SJCRH30 (cell line): ENCODE measurements around the gene FZR1. TPM values are rescaled to one million over a fixed set of nuclear protein-coding genes. Genes with fewer than 3 reads are reported as not detected.
"Not testable (repeated sequence)": the region's sequence is repeated elsewhere in the genome, so short reads cannot be mapped to it uniquely, and the experiment has no call there.

ENCODE experiments used
- DNase-seq, 2 experiments: peaks; one replicate each; pipeline ENCODE4 v3.0.0-alpha.2; 2015 to 2020
- H3K27ac ChIP-seq: fragments of 250-450 bp; sonication (Bioruptor Pico); 2 replicates; pipeline ENCODE4 v1.5.1; 2020; ENCODE audit warnings: mild to moderate bottlenecking, moderate library complexity
- H3K27me3 ChIP-seq: fragments of 250-450 bp; sonication (Bioruptor Pico); 2 replicates; pipeline ENCODE4 v1.5.1; 2020; ENCODE audit warnings: mild to moderate bottlenecking, moderate library complexity
- H3K36me3 ChIP-seq: fragments of 250-450 bp; sonication (Bioruptor Pico); 2 replicates; pipeline ENCODE4 v1.5.1; 2020; ENCODE audit warnings: mild to moderate bottlenecking, moderate library complexity
- H3K4me1 ChIP-seq: fragments of 250-450 bp; sonication (Bioruptor Pico); 2 replicates; pipeline ENCODE4 v1.5.1; 2020; ENCODE audit warnings: mild to moderate bottlenecking, moderate library complexity
- H3K4me3 ChIP-seq: fragments of 250-450 bp; sonication (Bioruptor Pico); 2 replicates; pipeline ENCODE4 v1.5.1; 2020; ENCODE audit warnings: mild to moderate bottlenecking, moderate library complexity
- H3K9me3 ChIP-seq: fragments of 250-450 bp; sonication (Bioruptor Pico); replicated peaks from 2 replicates; pipeline ENCODE4 v1.5.1; 2020; ENCODE audit warnings: mild to moderate bottlenecking, moderate library complexity
- total RNA-seq: library from RNA; depleted of rRNA; stranded (reverse); fragments of >200 nt; shearing (Covaris generic); gene quantifications from 2 replicates; pipeline ENCODE4 v1.2.3, GENCODE V29; 2014

FZR1 gene
- total RNA-seq, 1 experiment from 2014 or later: 31.4 TPM

- H3K4me1 ChIP-seq: peaks cover 3% of the 10 kb centered on the region; the same call in 1 of the 2 replicates
These were observed 51.5 kb downstream of the FZR1 start, which contains the start of gene MFSD12 for GRCh38 chr19:3557461-3558248. TSS of gene MFSD12 (minus strand) at chr19:3557586. CDS start at chr19:3557403, 183 bp downstream.

GRCh38 chr19:3563709-3564524, 57.8 kb downstream of the FZR1 start:
- no peaks in the 10 kb centered on the region for H3K9me3 ChIP-seq
- DNase-seq: no peak
- no peak overlapping the region for H3K4me3 ChIP-seq
- peaks cover 4% of the 10 kb centered on the region; the same call in 1 of the 2 replicates for H3K4me1 ChIP-seq
- H3K36me3 ChIP-seq: no peaks in the 10 kb centered on the region
- H3K27ac ChIP-seq: no peak overlapping the region
- H3K27me3 ChIP-seq: no peaks in the 10 kb centered on the region

More at GRCh38 chr19:3557461-3558248, 51.5 kb downstream of the FZR1 start, which contains the start of gene MFSD12:
- H3K27me3 ChIP-seq: no peaks in the 10 kb centered on the region
- H3K27ac ChIP-seq: peak within 1 kb of the TSS; percentile 67
- peak within 1 kb of the TSS; percentile 67 for H3K4me3 ChIP-seq
- peak; percentile 94 to 95 for DNase-seq
- no peaks in the 10 kb centered on the region for H3K9me3 ChIP-seq
- H3K36me3 ChIP-seq: no peaks in the 10 kb centered on the region

DNA sequence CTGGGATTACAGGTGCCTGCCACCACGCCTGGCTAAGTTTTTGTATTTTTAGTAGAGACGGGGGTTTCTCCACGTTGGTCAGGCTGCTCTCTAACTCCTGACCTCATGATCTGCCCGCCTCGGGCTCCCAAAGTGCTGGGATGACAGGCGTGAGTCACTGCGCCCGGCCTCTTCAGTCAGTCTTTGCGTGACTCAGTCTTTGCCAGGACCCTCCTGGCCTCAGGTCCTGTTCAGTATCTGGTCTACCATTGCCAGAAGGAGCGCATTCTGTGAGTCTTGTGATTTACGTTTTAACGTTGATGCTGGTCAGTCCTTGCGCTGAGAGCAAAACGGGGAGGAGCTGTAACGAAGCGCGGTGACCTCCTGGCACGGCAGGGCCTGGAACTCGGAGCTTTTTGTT, 59.0 kb downstream of the FZR1 start:
- H3K27me3 ChIP-seq: no peaks in the 10 kb centered on the region
- H3K4me3 ChIP-seq: no peak overlapping the region
- no peaks in the 10 kb centered on the region for H3K36me3 ChIP-seq
- H3K4me1 ChIP-seq: peaks cover 7% of the 10 kb centered on the region; the same call in 1 of the 2 replicates
- no peak for DNase-seq
- no peak overlapping the region for H3K27ac ChIP-seq
- no peaks in the 10 kb centered on the region for H3K9me3 ChIP-seq

- H3K27ac ChIP-seq, H3K36me3 ChIP-seq, H3K4me3 ChIP-seq, DNase-seq, H3K27me3 ChIP-seq, H3K9me3 ChIP-seq: not testable (repeated sequence)
- H3K4me1 ChIP-seq: peaks cover 23% of the 10 kb centered on the region
These were observed 63.9 kb downstream of the FZR1 start for GRCh38 chr19:3570042-3570441.

GRCh38 chr19:3570606-3571011, 64.5 kb downstream of the FZR1 start:
- Histone ChIP-seq H3K27me3 (no peaks in the 10 kb centered on the region), H3K27ac (peak overlapping the region; percentile 32; the same call in 1 of the 2 replicates), H3K36me3 (peaks cover 13% of the 10 kb centered on the region), H3K4me3 (no peak overlapping the region), H3K4me1 (peaks cover 23% of the 10 kb centered on the region), H3K9me3 (no peaks in the 10 kb centered on the region)
- peak in 1 of 2 experiments; percentile 44 for DNase-seq

GRCh38 chr19:3572132-3572854, 66.2 kb downstream of the FZR1 start:
- peak; percentile 99 for DNase-seq
- H3K4me3 ChIP-seq: peak overlapping the region; percentile 49
- H3K4me1 ChIP-seq: peaks cover 23% of the 10 kb centered on the region
- peaks cover 19% of the 10 kb centered on the region for H3K36me3 ChIP-seq
- no peaks in the 10 kb centered on the region for H3K9me3 ChIP-seq
- H3K27me3 ChIP-seq: no peaks in the 10 kb centered on the region
- H3K27ac ChIP-seq: peak overlapping the region; percentile 32

DNA sequence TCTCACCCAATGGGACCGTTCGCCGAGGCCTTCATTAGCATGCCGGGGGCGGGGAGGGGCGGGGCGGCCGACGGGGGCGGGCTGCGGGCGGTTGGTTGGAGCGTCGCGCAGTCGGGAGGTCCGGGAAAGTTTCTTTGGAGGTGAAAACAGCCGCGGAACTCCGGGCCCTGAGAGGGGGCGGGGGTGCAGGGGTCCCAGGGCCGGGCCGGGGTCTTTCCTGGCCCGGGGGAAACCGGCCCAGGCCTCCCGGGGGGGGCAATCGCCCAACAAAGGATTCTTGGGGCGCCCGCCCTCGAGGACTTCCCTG, 66.7 kb downstream of the FZR1 start, which contains the start of gene HMG20B:
Gene HMG20B (plus strand): TSS at position 90 of the 307 bp plus-strand sequence. CDS start 366 bp downstream, outside the sequence.
- Histone ChIP-seq H3K4me3 (peak within 1 kb of the TSS; percentile 100), H3K9me3 (no peaks in the 10 kb centered on the region), H3K27ac (peak within 1 kb of the TSS; percentile 78), H3K27me3 (no peaks in the 10 kb centered on the region), H3K4me1 (peaks cover 23% of the 10 kb centered on the region), H3K36me3 (peaks cover 19% of the 10 kb centered on the region)
- no peak for DNase-seq

DNA sequence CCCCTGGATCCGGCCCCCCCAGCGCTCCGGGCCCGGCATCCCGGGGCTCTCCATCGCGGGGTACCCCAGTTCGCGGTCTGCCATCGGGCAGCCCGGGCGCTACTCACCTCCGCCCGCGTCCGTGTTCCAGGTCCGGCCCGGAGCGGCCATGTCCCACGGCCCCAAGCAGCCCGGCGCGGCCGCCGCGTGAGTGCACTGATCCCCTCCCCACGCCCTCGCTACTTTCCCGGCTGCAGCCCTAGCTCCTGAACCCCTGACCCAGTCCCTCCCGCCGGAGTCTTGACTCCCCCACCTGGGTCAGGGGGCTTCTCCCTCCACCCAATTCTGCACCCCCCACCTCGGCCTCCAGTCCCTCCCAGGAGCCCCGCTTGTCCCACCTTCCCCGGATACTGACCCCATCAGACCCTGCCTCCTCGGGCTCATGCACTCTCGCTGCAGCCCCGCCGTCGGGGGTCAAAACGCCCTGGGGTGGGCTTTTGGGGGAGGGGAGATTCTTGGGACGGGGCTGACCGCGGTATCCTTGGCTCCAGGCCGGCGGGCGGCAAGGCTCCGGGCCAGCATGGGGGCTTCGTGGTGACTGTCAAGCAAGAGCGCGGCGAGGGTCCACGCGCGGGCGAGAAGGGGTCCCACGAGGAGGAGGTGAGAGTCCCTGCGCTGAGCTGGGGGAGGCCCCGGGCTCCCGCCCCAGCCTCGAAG, 67.2 kb downstream of the FZR1 start:
- DNase-seq: peak; percentile 25 to 26
- H3K9me3 ChIP-seq: no peaks in the 10 kb centered on the region
- peak overlapping the region; percentile 78 for H3K27ac ChIP-seq
- peaks cover 23% of the 10 kb centered on the region for H3K36me3 ChIP-seq
- no peaks in the 10 kb centered on the region for H3K27me3 ChIP-seq
- H3K4me3 ChIP-seq: peak overlapping the region; percentile 100
- peaks cover 23% of the 10 kb centered on the region for H3K4me1 ChIP-seq

DNA sequence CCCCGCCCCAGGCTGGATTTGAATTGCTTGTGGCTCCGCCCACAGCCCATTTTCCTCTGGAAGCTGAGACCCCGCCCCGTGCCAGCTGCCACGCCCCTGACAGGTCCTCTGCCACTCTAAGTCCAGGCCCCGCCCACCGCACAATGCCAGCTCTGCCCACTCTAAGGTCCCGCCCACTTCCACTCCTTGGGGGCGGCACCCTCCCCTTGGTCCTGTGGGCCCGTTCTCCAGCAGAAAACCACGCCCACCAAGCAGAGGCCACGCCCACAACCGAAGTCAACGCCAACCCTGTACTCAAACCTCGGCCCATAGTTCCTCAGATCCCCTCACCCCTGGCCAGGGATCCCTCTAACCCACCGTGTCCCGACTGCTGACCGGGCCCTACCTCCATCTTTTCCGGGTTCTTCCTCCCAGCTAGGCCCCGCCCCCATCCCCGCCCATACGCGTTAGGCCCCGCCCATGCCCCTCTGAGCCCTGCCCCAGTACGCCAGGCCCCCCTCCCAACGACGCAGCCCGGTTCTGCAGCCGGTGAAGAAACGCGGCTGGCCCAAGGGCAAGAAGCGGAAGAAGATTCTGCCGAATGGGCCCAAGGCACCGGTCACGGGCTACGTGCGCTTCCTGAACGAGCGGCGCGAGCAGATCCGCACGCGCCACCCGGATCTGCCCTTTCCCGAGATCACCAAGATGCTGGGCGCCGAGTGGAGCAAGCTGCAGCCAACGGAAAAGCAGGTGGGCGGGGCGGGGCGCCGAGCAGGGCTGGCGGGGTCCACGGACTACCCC, 67.9 kb downstream of the FZR1 start:
- H3K27me3 ChIP-seq: no peaks in the 10 kb centered on the region
- H3K36me3 ChIP-seq: peaks cover 23% of the 10 kb centered on the region
- H3K27ac ChIP-seq: peak overlapping the region; percentile 78; the same call in 1 of the 2 replicates
- H3K9me3 ChIP-seq: no peaks in the 10 kb centered on the region
- peaks cover 17% of the 10 kb centered on the region for H3K4me1 ChIP-seq
- peak overlapping the region; percentile 100 for H3K4me3 ChIP-seq
- DNase-seq: peak; percentile 94 to 97

DNA sequence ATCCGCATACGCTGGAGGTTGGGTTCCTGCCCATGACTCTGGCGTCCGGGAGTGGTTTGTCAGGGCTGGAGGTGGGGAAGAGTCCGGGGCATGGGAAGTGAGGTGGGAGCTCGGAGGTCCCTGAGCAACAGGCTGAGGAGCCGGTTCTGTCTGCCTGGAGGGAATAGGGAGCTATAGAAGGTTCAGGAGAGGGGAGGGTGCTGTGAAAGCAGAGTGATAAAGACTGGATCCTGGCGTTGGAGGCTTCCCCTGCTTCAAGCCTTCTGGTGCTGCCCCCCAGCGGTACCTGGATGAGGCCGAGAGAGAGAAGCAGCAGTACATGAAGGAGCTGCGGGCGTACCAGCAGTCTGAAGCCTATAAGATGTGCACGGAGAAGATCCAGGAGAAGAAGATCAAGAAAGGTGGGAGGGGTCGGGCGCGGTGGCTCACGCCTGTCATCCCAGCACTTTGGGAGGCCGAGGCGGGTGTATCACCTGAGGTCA, 69.2 kb downstream of the FZR1 start:
- peaks cover 23% of the 10 kb centered on the region for H3K36me3 ChIP-seq
- no peak overlapping the region for H3K27ac ChIP-seq
- H3K4me1 ChIP-seq: peaks cover 15% of the 10 kb centered on the region
- no peaks in the 10 kb centered on the region for H3K9me3 ChIP-seq
- H3K27me3 ChIP-seq: no peaks in the 10 kb centered on the region
- H3K4me3 ChIP-seq: no peak overlapping the region
- DNase-seq: no peak

GRCh38 chr19:3575949-3576673, 70.0 kb downstream of the FZR1 start:
- Histone ChIP-seq H3K4me3 (no peak overlapping the region), H3K27me3 (no peaks in the 10 kb centered on the region), H3K36me3 (peaks cover 23% of the 10 kb centered on the region), H3K27ac (no peak overlapping the region), H3K9me3 (no peaks in the 10 kb centered on the region), H3K4me1 (peaks cover 8% of the 10 kb centered on the region; the same call in 1 of the 2 replicates)
- DNase-seq: no peak

DNA sequence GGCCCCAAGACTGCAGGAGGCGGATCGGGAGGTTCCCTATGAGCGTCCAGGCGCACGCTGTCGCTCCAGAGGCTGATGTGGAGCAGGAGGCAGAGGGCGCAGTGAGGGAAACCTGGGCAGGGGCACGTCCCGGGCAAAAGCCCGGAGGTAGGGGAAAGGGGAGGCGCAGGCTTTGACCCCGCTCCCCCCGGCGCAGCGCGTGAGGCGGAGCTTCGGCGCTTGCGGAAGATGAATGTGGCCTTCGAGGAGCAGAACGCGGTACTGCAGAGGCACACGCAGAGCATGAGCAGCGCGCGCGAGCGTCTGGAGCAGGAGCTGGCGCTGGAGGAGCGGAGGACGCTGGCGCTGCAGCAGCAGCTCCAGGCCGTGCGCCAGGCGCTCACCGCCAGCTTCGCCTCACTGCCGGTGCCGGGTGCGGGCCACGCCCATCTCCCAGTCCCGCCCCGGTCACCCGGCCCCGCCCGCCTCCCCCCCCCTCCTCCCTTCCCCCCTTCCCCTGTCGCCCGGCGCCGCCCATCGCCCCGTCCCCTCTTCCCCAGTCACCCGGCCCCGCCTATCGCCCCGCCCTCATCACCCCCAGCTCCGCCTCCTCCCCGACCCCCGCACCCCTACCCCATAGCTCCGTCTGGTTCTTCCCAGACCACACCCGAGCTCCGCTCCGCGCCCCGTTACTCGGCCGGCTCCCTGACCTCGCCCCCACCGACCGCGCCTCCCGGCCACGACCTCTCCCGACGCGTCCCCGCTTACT, 70.8 kb downstream of the FZR1 start:
- DNase-seq: no peak
- H3K27me3 ChIP-seq: no peaks in the 10 kb centered on the region
- H3K36me3 ChIP-seq: peaks cover 23% of the 10 kb centered on the region

More for the DNA sequence above, 70.8 kb downstream of the FZR1 start:
- no peaks in the 10 kb centered on the region for H3K9me3 ChIP-seq
- H3K4me3 ChIP-seq: no peak overlapping the region
- peaks cover 3% of the 10 kb centered on the region; the same call in 1 of the 2 replicates for H3K4me1 ChIP-seq
- no peak overlapping the region for H3K27ac ChIP-seq
